GM04503 (cell line): ENCODE data around the gene PRKD3.

ENCODE experiments used
- DNase-seq: peaks from one replicate; pipeline ENCODE4 v3.0.0-alpha.2; 2012; ENCODE audit warnings: low read depth

The PRKD3 gene

DNA sequence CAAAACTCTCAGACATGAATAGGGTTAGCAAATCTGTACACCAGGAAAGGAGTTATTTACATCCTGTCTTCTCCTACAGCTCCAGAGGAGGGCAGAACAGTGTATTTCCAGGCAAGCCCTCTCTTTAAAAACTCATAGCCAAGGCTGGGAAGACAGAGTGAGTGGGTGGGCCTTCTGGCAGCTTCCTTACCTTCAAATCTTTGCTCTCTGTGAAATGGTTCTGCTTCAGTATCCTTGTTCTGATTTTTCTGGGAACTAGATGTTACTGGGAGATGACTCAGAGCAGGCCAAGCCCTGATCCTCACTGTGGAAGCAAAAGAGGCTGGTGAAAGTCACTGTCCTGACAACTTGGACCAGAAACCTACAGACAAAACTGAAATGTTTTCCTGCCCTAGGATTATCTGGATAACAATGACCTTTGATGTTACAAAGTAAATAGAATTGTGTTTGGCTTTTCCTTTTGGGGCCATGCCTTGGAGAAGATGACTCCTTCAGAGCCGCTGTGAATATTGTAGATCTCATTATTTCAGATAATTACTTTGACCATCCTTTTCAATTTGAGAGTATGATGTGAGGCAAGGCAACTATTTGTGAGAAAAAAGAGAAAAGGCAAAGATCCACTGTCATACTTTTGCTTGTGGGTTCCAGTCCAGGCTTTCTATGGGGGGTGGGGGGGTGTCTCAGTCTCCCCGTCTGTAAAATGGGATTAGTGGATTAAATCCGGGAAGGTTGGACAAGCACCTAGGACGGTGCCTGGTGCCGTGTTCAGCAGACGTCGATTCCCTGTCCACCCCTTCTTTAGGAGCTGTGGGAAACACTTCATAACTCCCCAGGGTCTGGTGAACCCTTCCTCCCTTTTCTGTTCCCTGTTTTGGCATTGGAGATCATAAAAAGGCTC is 19.2 kb upstream of the PRKD3 start:
- DNase-seq, result no peak

- DNase-seq, result no peak
Measured at GRCh38 chr2:37342591-37343220, 18.1 kb upstream of the PRKD3 start.

GRCh38 chr2:37340637-37341036 is 16.0 kb upstream of the PRKD3 start:
- DNase-seq, result no peak

DNA sequence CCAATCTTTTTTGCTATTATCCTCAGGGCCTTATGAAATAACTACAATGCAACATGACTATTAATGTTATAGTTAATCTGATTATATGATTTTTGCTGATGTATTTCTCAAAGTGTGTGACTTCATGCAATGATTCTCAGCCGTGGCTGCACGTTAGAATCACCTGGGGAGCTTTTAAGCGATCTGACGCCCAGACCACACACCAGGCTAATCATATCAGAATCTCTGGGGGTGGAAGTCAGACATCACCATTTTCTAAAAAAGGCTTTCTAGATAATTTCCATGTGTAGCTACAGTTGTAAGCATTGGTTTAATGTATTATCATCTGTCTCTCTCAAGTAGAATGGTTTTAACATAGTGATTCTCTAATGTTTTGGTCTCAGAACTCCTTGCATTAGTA is 14.3 kb upstream of the PRKD3 start:
- DNase-seq, result no peak

- DNase-seq, result no peak
Measured at GRCh38 chr2:37337620-37338280, 13.1 kb upstream of the PRKD3 start.

DNA sequence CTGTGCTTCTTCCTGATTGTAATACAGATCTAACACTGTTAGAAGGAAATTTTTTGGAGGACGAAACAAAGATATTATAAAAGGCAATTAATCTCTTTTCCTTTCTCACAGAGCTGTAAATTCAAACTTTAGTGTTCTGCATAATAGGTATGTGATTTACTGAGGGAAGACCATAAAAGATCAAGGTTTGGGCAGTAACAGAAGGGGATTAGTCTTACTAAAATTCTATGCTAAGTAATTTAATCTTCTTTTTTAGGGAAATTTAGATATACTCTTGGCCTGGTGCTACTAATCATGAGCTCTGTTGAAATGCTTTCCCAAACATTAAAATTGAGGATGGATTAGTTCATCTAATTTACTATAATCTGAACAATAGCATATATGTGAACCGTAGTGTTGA is 11.0 kb upstream of the PRKD3 start:
- DNase-seq, result no peak

- no peak for DNase-seq
Measured at GRCh38 chr2:37333256-37333655, 8.6 kb upstream of the PRKD3 start.

DNA sequence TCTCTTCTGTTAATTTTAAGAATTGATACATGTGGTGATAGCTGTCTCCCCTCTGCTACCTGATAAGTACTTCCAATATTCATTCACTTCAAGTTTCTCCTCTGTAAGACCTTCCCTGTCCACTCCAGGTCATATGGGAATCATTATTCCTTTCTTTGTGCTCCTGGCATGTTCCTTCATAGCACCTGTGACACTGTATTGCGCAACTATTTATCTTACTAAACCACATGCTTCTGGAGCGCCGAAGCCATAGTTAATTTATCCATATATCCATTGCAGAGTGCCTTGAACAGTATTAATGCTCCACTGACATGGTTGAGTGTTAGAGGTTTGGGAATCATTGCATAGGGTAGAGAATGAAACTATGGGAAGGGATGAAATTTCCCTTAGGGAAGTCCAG is 7.9 kb upstream of the PRKD3 start:
- no peak for DNase-seq

DNA sequence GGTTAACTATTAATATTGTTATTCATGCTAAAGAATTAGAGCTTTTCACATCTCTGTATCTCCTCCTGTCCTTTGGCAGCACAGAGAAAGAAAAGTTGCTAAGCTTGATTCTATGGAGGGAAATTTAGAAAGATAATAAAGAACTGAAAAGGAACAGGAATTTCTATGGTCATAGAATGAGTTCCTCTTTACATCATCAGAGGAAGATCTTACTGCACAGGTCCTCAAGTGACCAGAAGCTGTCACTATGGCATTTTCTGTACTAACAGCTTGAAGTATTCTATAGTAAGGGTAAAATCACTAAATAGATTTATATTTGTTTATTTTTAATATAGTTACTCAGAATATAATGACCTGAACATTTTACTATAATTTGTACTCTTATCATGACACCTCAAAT is 6.0 kb upstream of the PRKD3 start:
- DNase-seq, result no peak

GRCh38 chr2:37326866-37327634 is 2.4 kb upstream of the PRKD3 start:
- DNase-seq, result no peak

DNA sequence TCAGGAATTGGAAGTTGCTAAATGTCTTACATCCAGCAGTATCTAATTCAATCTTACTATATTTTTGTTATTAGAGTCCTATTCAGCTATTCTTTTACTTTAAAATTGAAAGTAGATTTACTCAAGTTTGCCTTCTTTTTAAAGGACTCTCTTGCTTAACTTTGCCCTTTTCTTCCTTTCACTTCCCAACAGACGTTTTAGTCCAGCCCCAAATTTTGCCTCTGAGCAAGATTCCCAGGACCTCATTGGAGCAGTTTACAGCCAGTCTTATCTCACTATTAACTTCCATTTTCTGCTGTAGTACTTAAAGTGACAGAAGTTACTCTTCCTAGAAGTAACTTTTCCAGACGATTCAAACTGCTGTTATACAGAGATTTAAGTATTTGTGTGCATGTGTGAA is 1.7 kb upstream of the PRKD3 start:
- peak; percentile 70 for DNase-seq

DNA sequence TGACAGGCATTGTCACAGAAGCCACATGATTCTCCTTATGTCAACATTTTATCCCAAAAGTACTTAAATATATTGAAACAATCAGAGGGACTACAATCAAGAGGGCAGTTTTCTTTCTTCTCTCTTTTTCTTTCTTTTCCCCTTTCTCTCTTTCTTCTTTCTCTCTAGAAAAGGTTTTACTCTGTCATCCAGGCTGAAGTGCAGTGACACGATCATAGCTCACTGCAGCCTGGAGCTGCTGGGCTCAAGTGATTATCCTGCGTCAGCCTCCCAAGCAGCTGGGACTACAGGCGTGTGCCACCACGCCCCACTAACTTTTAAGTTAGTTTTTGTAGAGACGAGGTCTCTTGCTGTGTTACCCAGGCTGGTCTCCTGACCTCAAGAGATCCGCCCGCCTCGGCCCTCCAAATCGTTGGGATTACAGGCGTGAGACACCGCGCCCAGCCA is 1.0 kb upstream of the PRKD3 start:
- DNase-seq, result no peak

DNA sequence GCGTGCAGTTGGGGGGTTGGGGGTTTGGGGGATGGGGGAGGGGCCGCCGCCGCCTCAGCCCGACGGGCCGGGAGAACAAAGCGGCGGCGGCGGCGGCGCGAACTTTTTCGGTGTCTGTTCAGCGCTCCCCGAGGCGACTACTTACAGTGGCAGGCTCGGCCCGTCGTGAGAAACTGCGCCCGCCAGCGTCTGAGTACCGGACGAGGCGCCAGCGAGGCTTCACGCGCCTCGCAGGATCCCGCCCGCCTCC is 172 bp downstream of the PRKD3 start:
- no peak for DNase-seq

DNA sequence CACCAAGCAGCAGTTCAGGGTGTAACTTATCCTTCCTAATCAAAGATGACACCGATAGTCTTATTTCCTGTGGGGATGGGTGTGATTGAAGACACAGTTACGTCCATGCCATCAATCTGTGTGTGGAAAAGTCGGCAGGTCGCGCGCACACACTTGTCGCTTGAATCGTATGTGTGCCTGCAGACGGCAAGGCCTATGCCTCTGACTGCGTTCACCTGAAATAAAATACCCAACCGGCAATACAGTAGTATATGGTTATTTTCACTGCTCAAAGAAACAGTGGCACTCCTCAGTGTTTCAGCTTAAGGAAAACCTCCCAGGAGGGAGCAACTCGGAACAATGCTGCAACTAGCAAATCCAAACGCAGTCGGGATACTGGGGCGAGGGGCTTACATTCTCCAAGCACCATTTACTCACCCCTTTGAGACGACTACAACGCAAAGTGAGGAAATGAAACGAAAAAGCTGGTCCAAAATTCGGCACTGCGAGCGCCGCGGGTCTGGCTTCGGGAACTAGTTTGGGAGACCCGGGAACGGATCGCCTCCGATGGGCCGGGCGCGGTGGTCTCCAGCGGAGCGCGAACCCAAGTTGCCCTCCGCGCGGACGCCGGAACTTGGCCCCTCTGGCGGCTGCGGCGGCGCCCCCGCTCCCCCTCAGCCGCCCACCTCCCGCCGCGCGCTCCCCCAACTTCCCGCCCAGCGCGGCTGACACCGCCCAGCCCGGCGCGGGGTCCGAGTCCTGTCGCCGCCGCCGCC is 675 bp downstream of the PRKD3 start:
- no peak for DNase-seq

DNA sequence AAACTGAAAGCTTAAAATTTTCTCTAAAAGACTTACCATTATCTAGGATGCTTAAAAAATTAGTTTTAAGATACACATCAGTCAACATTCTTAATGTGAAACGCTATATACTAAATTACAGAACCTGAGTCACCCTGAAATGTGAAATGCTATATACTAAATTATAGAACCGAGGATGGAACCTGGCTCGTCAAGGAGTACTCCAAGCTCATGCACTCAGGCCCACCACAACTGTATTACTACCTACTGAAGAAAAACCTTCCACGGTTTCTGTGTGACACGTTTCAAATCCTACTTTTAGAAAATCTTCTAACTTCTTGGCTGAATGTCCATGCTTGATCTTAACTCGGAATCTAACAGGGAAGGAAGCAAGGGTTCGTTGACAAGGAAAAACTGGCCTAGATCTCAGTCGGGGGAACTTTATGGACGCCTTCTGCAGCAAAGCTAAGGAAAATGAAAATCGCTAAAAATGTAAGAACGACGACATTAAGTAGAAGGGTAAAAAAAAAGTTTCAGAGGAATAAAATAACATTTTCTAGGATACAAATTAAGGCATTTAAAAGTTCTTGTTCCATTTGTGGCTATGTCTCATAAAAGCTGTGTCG is 1.4 kb downstream of the PRKD3 start:
- DNase-seq, result no peak

DNA sequence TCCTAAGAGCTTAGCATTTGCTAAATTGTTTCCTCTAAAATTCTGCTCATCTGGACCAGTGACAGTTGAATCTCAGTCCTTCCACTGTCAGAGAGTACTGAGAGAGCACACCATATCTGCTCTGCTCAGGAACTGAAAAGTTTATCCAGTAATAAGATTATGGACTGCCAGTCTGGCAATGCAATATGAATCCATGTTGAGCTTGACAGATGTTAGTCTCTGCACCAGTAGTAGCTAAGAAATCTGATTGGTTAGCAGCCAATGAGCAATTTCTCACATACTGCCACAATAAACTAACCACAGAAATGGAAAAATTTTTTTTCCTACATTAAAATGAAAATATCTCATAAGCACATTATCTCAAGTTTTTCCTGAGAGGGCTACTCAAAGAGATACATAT is 2.3 kb downstream of the PRKD3 start:
- no peak for DNase-seq

DNA sequence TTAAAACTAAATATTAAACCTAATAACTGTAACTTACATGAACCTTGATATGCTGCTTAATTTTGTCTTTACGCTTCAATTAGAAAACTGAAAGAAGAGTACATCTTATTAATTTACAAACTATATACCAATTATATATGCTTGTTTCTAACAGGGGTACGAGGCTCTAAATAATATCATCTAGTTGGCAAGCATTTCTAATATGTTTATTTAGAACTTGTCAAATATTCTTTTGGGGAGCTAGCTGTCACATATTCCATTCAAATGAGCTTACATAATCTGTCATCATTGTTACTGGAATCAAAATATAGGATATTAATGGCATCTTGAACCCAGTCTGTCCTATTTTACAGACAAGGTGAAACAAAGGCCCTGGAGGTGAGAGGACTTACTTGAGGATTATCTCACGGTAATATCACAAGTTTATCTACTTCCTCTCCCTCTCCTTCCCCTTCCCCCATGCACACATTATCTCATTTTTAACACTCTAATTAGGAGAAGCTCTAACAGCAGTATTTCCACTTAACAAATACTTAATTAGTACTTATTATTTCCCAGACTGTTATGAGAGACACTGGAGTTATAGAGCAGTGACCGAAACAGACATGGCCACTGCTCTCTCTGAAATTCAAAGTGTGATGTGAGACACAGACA is 3.5 kb downstream of the PRKD3 start:
- no peak for DNase-seq

- no peak for DNase-seq
Measured at GRCh38 chr2:37319754-37320609, 4.7 kb downstream of the PRKD3 start.

GRCh38 chr2:37318401-37318800 is 6.2 kb downstream of the PRKD3 start:
- no peak for DNase-seq

- no peak for DNase-seq
Measured at GRCh38 chr2:37317746-37318145, 6.9 kb downstream of the PRKD3 start.
